GM12874 (cell line): Measurements from ENCODE around the gene OPRL1.

ENCODE experiments used
- CTCF ChIP-seq: IDR thresholded peaks from 2 replicates; pipeline ENCODE4 v1.5.1; 2011; ENCODE audit warnings: low read depth, mild to moderate bottlenecking, control low read depth, low read length, moderate library complexity; ENCODE audit not compliant: insufficient read depth

The OPRL1 gene

DNA sequence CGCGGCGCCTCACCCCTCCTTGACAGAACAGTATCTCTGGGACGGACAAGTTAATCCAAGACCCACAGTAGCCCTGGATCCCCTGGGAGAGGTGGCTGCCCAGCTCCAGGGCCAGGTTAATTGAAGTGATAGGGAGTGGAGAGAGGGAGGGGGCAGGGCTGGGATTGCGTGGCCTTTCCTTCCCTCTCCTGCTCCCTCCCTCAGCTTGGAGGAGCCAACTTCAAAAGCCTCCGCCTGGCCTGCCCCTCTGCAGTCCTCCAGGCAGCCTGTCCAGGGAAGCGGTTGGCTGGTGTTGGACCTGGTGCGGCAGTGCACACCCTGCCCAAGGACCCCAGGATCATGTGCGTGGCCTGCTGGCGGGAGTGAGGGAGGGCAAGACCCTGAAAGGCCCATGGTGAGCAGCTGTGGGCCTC is 43.9 kb upstream of the OPRL1 start, which contains the start of gene C20orf204:
Gene C20orf204 (plus strand): TSS at position 250 of the 413 bp plus-strand sequence. CDS start 142 bp downstream, at position 392.
- no peak for TF ChIP-seq CTCF

GRCh38 chr20:64036346-64037198 is 43.3 kb upstream of the OPRL1 start:
- TF ChIP-seq CTCF = no peak

GRCh38 chr20:64037199-64037497 is 42.7 kb upstream of the OPRL1 start:
- TF ChIP-seq CTCF = no peak

GRCh38 chr20:64037498-64038213 is 42.2 kb upstream of the OPRL1 start:
- no peak for TF ChIP-seq CTCF

DNA sequence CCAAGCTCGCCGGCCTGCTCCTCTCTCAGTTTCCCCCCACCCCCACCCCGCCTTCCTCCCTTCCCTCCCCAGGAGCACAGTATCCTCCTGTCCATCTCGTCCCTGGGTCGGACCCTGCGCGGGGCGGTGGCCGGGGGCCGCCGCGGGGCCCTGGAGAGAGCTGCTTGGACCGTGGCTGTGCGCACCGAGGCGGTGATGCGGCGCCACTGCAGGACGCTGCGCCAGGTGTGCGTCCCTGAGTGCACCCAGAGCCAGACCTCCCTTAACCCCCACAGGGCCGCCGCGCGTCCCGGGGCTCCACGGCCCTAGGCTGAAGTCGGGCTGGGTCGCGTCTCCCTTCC is 41.7 kb upstream of the OPRL1 start:
- no peak for TF ChIP-seq CTCF

DNA sequence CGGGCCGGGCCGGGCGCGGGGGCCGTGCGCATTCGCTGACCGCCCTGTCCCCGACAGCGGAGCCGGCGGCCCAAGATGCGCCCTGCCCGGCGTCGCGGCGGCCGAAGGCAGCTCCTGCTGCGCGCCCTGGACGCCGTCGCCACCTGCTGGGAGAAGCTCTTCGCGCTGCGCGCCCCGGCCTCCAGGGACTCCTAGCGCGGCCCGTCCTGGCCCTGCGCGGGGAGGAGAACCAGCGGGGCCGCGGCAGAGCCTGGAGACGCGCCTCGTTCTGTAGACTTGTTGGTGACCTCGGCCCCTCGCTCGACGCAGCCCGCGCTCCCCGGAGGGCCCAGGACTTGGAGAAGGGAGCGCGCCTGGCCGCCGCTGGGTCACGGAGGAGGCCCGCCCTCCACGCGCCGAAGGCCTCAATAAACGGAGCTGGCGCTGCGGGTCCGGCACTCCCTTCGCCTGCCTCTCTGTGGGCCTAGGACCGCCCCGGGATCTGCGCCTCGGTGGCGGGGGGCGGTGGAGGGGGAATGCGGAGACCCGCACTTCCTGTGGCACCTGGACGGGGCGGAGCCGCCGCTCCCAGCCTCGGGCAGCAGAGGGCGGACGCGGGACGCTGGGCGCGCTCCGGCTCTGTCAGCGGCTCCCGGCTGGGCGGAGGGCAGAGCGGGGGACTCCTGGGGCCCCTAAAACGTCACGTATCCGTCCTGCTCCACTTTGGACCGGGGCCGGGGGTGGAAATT is 41.2 kb upstream of the OPRL1 start:
- peak; percentile 89 for TF ChIP-seq CTCF
